GM18498 (cell line): ENCODE measurements around the gene ACR.

Experiments
- ATAC-seq: cut with Tn5 transposase; IDR thresholded peaks from one replicate; pipeline ENCODE4 v1.9.1; 2021; ENCODE audit warnings: mild to moderate bottlenecking, moderate library complexity; ENCODE audit not compliant: unreplicated experiment

ACR gene

DNA sequence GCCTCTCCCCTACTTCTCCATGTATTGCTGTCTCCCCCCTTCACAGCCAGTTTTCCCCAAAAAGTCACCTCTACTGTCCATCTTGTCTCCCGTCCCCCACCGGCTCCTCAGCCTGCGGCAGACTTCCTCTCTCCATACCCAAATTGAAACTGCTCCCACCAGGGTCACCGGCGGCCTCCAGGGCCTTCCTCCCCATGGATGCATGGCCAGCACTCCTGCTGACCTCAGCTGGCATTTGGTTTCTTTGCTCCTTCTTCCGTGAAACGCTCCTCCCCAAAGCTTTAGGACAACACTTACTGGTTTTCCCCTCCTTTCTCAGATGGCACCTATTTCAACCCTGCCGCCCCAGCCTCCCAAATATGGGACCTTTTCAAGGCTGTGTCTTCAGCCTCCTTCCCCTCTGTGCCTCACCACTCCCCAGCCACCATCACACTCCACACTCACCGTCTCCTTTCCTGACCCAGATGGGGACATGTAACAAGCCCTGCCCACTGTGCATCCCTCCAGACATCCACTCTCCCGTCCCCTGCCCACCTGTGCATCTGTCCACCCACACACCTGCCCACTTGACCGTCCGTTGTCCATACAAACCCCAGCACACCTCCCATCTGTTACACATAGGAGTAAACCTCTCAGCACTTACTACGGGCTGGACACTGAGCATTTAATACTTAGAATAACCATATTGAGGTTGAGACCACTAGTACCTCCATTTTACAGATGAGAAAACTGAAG is 21.5 kb upstream of the ACR start:
- ATAC-seq: no peak

DNA sequence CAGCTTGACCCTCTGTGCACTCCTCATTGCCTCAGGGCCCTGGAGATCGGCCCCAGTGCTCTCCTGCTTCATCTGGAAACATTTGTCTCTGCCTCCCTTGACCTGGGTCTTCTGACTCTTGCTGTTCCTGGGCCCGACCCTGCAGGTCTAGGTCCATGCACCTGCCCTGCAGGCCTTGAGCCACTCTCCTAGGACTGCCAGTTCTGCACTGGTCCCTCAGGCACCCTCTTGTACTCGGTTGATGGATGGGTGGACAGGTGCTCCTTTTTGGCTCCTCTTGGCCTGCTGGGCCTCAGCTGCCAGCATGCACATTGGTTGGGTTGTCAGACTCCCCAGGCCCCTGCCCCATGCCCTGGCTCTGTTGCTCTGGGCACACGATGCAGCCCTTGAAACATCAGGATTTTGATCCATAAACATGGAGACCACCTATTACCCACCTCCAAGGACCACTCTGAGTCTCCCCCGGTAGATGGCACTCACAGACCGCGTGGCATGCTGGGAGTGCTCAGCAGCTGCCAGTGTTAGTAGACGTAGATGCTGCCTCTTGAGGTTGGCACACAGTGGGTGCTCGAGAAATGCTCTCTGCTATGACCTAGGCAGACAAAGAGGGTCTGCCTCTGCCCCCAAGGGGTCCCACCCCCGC is 20.2 kb upstream of the ACR start:
- ATAC-seq: no peak

DNA sequence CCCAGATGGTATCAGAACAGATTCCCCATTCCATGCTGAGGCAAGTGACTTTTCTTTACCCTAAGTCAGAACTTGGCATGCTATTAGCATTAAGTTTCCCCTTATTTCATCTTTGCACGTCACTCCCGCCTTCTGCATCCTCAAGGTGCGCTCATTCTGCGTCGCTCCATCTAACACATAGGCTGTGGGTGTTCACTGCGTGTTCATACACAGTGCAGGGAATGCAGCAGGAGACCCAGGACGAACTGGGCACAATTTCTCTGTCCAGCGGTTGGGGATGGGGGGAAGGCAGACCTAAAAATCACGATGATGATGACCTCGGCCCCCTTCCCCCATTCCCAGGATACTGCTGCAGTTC is 19.7 kb upstream of the ACR start:
- ATAC-seq: no peak

DNA sequence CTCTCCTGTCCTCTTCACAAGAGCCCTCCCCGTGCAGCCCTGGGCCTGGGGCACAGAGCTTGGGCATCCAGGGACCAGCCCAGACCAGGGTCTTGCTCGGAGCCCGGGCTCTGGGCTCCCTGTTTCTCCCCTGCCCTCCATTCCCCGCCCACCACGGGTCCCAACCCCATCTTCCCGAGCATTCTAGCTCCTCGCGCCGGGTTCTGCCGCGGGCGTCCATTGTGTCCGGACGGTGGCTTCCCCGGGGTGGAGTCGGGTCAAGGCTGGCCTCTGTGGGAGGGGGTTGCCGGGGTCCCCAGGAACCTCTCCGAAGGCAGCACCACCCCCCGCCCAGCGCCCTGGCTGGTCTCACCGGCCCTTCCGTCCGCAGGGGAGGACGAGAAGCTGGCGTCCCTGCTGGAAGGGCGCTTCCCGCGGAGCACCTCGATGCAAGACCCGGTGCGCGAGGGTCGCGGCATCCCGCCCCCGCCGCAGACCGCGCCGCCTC is 18.1 kb upstream of the ACR start:
- no peak for ATAC-seq

DNA sequence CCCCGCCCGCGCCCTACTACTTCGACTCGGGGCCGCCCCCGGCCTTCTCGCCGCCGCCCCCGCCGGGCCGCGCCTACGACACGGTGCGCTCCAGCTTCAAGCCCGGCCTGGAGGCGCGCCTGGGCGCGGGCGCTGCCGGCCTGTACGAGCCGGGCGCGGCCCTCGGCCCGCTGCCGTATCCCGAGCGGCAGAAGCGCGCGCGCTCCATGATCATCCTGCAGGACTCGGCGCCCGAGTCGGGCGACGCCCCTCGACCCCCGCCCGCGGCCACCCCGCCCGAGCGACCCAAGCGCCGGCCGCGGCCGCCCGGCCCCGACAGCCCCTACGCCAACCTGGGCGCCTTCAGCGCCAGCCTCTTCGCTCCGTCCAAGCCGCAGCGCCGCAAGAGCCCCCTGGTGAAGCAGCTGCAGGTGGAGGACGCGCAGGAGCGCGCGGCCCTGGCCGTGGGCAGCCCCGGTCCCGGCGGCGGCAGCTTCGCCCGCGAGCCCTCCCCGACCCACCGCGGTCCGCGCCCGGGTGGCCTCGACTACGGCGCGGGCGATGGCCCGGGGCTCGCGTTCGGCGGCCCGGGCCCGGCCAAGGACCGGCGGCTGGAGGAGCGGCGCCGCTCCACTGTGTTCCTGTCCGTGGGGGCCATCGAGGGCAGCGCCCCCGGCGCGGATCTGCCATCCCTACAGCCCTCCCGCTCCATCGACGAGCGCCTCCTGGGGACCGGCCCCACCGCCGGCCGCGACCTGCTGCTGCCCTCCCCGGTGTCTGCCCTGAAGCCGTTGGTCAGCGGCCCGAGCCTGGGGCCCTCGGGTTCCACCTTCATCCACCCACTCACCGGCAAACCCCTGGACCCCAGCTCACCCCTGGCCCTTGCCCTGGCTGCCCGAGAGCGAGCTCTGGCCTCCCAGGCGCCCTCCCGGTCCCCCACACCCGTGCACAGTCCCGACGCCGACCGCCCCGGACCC is 17.4 kb upstream of the ACR start:
- ATAC-seq: no peak

DNA sequence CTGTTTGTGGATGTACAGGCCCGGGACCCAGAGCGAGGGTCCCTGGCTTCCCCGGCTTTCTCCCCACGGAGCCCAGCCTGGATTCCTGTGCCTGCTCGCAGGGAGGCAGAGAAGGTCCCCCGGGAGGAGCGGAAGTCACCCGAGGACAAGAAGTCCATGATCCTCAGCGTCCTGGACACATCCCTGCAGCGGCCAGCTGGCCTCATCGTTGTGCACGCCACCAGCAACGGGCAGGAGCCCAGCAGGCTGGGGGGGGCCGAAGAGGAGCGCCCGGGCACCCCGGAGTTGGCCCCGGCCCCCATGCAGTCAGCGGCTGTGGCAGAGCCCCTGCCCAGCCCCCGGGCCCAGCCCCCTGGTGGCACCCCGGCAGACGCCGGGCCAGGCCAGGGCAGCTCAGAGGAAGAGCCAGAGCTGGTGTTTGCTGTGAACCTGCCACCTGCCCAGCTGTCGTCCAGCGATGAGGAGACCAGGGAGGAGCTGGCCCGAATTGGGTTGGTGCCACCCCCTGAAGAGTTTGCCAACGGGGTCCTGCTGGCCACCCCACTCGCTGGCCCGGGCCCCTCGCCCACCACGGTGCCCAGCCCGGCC is 16.7 kb upstream of the ACR start:
- no peak for ATAC-seq

DNA sequence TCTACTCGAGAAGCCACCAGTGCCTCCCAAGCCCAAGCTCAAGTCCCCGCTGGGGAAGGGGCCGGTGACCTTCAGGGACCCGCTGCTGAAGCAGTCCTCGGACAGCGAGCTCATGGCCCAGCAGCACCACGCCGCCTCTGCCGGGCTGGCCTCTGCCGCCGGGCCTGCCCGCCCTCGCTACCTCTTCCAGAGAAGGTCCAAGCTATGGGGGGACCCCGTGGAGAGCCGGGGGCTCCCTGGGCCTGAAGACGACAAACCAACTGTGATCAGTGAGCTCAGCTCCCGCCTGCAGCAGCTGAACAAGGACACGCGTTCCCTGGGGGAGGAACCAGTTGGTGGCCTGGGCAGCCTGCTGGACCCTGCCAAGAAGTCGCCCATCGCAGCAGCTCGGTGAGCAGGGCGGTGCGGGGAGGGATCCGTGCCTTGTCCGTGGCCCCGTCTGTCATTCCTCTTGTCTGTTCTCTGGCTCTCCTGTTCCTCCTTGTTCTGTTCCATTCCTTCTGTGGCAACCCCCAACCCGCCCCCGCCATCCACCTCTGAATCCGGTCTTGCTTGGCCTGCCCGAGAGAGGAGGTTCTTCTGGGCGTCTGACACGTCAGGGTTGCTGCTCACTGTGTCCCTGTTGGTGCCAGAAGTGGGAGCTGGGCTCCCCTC is 15.8 kb upstream of the ACR start:
- ATAC-seq: no peak

DNA sequence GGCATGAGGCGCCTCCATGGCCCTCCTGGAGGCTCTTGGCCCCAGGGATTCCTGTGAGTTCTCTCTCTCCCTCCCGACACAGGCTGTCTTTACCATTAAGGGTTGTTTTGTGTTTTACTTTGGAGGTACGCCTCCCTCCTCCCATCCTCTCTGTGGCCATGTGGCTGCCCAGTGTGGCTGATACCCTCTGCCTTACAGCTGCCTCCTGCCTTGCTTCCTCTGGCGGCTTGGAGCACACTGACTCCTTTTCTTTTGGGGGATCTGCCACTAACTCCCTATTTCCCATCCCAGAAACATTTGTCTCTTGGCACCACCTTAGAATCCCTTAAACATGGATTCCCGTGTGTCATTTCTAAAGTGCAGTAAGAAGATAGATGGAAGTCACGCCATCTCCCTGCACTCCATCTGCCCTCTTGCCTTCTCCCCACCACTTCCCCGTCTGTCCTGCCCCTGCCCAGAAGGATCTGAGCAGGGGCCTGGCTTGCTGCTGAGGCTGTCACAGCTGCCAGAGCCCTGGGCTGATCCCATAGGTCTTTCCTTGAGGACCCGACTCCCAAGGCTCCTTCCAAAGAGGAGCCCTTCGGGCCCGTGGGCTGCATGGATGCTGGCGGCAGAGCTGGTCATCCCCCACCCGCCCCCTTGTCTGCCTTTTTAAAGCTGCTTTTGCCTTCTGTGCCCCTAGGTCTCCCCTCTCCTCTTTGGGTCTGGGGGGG is 15.1 kb upstream of the ACR start:
- no peak for ATAC-seq

DNA sequence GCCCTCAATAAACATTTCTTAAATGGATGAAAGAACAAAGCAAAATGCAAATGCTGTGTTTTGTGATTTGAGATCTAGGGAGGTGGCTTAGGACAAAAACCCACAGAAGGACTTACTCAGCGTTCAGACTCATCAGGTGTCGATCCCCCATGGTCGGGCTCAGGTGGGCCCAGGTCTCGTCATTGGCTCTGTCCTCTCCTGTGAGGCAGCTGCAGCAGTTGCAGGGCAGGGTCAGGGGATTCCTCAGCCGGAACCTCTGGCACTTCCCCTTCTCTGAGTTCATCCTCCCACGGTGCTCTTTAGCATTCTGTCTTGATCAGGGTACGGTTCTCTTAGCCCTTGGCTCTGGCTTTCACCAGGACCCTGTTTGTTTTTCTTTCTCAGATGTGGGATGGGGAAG is 14.0 kb upstream of the ACR start:
- ATAC-seq: no peak

DNA sequence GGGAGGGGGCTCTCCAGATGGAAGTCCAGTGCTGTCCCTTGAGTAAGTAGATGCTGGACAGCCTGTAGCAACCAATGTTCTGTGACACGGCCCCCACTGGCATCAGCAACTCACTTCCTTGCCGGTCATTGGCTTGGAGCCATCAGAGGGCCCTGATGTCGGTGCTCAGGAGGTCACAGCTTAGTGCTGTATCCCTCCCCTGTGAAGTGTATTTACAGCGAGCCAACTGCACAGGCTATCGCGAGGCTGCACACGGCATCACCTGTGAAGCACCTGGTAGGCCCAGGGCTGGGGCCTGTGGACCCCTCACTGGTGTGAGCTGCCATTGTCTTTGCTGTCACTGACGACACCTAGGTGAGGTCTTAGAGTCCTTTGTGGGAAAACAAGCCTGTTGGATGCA is 13.4 kb upstream of the ACR start:
- no peak for ATAC-seq

DNA sequence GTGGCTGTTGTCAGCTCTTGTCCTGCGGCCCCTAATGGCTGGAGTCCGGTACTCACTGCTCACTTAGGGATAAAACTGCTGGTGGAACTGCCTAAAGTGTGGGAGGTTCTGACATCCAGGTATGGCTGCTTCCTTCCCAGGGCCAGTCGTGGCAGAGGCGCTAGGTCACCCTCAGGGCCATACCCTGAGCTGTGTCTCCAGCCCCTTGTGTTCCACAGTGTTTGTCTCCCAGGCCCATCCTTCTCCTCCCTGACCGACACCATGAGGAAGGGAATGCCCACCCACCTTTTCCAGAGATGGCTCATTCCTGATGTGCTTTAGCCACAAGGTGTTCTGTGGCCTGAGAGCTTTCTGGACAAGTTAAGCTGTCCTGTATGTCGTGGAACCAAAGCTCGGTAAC is 12.4 kb upstream of the ACR start:
- no peak for ATAC-seq

DNA sequence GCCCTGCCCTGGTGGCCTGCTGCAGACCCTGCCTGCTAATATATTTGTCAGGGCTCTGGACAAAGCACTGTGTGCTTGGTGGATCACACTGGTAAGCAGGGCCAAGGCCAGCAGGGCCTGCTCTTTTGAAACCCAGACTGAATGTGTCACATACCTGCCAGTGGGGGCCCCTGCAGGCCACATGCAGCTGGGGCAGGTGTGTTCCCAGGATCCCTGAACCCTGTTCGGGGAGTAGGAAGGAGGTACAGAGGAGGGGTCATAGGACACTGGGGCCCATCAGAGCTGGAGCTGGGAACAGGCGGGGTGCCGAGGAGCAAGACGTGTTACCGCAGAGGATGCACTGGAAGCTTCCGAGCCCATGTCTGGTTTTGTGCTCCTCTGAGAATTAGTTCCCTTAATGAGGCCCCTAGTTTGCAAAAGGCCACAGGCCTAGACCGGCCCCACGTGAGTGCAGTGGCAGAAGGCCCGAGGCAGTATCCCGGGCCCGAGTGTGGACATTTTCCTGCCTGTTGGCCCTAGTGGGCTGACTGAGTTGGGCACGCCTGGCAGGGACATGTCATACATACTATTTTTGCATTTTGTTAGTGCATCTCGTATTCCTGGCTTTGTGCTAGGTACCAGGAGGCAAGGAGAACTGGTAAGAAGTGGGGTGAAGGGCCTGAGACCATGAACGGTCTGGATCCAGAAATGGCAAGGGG is 11.2 kb upstream of the ACR start:
- no peak for ATAC-seq

DNA sequence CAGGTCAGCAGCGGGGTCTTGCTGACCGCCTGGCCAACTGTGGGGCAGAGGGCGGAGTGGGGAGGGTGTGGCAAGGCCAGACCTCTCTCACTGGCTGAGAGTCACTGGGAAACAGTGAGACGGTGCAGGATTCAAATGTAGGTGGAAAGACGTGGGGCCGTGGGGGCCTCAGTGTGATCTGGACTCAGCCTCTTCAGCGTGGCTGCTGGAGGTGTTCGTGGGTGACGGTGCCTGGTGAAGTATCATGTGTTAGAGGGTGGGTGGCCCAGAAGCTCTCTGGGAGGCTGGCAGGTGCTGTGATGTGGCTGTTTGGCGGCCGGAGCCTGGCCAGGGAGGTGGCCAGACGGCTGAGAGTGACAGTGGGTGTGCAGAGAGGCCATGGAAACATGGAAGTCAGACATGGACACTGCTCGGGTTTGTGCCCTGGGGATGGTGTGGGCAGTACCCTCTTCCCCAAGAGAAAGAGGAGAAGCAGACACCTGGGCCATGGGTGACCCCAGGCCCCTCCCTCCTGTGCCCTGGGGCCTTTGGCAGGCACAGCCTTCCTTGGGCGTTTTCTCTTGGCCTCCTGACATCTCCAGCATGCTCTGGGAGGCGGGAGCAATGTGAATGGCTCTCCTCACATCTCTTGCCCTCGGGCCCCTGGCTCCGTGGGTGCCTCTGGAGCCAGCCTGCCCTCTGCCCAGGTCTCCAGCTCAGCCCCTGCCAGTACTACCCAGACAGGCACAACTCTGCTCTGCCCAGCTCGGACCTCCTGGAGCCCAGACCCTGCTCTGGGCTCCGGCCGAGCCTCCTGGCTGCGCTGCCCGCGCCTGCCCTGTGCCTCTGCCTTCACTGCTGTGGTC is 10.1 kb upstream of the ACR start:
- no peak for ATAC-seq

DNA sequence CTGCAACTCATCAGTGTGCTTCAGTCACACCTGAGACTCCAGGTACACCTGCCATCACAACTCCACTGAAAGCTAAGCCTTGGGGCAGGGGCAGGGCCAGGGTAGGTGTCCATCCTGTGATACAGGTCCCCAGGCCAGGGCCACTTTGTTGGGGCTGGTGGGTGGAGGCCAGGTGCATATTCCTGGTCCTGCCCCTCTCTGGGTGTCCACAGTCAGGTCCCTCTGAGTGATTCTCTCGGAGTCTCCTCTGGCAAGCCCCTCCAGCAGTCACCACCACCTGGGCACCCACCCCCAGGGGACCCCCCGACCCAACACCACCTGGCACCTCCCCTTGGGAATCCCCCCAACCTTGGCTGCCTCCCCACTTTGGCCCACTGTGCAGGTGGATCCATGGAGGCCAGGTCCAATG is 9.5 kb upstream of the ACR start:
- ATAC-seq: no peak

DNA sequence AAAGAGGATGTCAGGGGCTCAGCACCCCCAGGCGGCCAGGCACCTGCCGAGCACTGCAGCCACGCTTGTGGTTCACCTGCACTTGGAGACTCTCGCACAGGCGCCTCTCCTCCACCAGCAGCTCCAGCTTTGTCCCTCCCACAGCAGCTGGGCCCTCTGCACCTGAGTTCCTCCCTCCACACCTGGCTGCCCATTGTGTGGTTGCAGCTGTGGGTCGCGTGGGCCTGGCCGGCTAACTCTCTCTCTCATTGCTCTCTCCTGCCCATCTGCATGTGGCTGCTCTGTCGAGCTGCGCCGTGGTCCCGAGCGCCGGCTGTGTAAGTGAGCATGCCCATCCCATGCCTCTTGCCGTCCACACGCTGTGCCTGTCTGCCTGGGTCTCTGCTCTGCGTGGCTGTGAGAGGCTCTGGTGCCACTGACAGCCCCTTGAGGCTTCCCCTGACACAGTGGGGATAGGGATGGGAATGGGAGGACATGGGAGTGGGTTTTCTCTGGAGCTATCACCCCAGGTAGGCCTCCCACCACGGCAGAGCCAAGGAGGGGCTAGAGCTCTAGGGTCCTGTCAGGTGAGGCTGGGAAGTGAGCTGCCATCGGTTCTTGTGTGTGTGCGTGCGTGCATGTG is 8.5 kb upstream of the ACR start:
- ATAC-seq: no peak

DNA sequence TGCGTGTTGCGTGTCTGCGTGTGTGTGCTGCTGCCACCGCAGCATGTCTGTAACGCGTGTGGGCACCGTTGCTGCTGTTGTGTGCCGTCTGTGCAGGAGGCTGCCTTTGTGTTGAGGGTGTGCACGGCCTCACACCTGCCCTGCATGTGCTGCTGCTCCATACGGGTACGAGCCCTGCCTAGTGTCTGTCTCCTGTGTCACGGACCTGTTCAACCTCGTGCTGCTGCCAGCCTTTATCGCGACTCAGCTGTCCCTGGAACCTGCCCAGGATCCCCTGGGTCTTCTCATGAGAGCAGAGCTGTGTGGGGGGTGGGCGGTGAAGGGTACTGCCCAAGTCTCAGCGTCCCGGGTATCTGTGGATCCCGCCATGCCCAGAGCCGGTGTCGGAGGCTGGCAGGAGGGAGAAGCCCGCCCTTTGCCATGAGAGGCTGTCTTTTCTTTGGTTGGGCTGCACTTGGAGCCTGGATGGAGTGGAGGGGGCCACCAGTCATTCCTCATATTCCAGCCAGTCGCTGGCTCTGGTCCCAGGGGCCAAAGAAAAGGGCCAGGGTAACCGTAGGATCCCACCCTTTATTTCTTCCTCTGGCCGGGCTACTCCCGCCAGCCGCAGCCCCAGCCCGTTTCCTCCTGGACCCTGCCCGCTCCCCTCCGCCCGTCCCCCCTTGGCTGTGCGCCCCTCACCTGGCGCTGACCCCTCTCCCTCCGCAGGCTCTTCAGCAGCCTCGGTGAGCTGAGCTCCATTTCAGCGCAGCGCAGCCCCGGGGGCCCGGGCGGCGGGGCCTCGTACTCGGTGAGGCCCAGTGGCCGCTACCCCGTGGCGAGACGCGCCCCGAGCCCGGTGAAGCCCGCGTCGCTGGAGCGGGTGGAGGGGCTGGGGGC is 7.8 kb upstream of the ACR start:
- no peak for ATAC-seq

DNA sequence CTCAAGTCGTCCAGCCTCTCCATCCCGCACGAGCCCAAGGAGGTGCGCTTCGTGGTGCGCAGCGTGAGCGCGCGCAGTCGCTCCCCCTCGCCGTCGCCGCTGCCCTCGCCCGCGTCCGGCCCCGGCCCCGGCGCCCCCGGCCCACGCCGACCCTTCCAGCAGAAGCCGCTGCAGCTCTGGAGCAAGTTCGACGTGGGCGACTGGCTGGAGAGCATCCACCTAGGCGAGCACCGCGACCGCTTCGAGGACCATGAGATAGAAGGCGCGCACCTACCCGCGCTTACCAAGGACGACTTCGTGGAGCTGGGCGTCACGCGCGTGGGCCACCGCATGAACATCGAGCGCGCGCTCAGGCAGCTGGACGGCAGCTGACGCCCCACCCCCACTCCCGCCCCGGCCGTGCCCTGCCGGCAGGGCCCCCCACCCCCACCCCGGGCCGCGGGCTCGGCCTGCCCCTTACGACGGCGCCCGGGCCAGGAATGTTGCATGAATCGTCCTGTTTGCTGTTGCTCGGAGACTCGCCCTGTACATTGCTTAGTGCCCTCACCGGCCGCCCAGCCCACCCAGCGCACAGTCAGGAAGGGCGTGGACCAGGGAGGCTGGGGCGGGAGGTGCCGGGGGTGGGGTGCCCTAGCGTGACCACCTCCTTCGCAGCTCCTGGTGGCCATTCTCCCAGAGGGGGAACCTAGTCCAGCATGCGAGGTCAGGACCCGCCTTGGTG is 6.9 kb upstream of the ACR start:
- no peak for ATAC-seq
